GOT3 (cell line): ENCODE data around the gene GNG3.
A peak's percentile ranks its signal among the peaks of the same experiment; 100 is the strongest.
"Not testable (repeated sequence)": the region's sequence is repeated elsewhere in the genome, so short reads cannot be mapped to it uniquely, and the experiment has no call there.

Experiments
- DNase-seq: peaks from one replicate; lab custom pipeline; 2025; ENCODE audit warnings: mixed read lengths; lab: John Stamatoyannopoulos, UW

GNG3 gene

GRCh38 chr11:62716816-62717215 lies 9.3 kb downstream of the GNG3 start:
- no peak for DNase-seq

GRCh38 chr11:62719302-62719978 lies 12.0 kb downstream of the GNG3 start:
- no peak for DNase-seq

GRCh38 chr11:62721994-62722393 lies 14.5 kb downstream of the GNG3 start:
- no peak for DNase-seq

GRCh38 chr11:62724171-62724570 lies 16.7 kb downstream of the GNG3 start:
- DNase-seq = no peak

GRCh38 chr11:62725646-62726045 lies 18.2 kb downstream of the GNG3 start:
- DNase-seq = no peak

- DNase-seq = no peak
These were observed 18.9 kb downstream of the GNG3 start for GRCh38 chr11:62726156-62726914.

DNA sequence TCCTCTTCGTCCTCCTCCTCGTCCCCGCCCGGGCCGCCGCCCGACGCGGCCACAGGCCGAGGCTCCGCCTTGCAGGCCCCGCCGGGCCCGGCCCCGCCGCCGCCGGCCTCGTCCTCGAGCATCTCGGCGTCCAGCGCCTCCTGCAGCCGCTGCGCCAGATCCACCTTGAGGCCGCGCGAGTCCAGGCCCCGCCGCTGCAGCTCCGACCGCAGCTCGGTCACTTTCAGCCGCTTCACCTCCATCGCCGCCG lies 19.4 kb downstream of the GNG3 start:
- DNase-seq = no peak

DNA sequence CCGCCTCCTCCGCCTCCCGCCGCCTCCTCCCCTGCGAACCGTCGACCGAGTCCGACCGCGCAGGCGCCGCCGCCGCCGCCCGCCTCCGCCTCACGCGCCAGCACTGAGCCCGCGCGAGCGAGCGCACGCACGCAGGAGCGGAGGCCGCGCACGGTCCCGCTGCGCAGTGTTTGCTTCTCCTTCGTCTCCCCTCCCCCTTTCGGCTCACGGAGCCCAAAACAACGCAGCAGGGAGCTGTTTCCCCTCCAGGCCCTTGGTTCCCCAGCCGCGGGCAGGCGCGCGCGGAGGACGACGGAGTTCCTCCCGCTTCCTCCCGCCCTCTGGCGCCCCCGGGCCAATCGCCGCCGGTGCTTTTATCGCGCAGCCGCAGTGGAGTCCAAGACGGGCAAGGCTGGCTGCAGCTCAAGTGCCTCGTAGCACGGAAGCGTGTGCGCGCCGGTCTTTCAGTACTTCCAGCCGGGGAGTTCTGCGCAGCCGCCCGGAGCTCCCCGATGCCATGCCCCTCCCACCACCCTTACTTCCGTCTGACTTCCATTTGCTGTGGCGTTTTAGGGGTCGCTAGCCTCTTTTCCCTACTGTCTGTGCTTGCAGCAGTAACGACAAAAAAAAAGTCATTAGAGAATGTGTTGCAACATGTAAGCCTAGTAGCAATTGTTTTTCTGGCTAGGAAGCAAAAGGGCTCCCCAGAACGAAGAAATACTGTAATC lies 19.8 kb downstream of the GNG3 start, which contains the start of gene HNRNPUL2:
HNRNPUL2 (minus strand) TSS at position 293 of the 707 bp plus-strand sequence. CDS start 301 bp downstream, outside the sequence.
- peak; percentile 96 for DNase-seq

DNA sequence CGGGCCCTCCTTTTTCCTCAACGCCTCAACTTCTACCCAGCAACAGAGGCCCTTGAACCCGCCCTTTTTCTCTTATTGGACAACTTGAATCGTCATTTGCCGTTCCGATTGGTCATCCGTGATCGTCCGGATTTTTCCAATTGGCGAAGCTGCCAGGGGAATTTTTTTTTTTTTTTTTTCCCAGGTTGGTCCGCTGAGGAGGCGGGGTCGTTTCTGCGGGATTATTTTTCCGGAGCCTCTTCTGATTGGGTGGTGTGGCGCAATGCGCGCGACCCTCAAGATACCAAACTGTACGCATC lies 20.3 kb downstream of the GNG3 start:
- DNase-seq = peak; percentile 80

GRCh38 chr11:62728171-62728988 lies 20.9 kb downstream of the GNG3 start, which contains the start of gene TTC9C:
TSS of gene TTC9C (plus strand) at chr11:62728486. CDS start at chr11:62728849, 363 bp downstream.
- peak; percentile 48 for DNase-seq

GRCh38 chr11:62730076-62730475 lies 22.6 kb downstream of the GNG3 start:
- DNase-seq = not testable (repeated sequence)

DNA sequence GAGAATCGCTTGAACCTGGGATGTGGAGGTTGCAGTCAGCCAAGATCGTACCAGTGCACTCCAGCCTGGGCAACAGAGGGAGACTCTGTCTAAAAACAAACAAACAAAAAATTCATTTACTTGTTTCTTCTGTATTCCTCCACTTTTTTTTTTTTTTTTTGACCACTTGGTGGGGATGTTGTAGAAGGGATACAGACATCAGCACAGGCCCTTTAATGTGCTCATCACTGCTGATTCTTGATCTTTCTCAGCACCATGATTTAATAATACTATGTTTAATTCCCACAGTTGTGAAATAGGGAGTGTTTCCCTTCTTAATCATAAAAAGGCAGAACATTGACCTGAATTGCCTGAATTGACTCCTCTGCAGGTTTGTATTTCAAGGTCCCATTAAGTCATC lies 25.4 kb downstream of the GNG3 start:
- no peak for DNase-seq

- DNase-seq = no peak
These were observed 29.7 kb downstream of the GNG3 start for GRCh38 chr11:62737196-62737595.

DNA sequence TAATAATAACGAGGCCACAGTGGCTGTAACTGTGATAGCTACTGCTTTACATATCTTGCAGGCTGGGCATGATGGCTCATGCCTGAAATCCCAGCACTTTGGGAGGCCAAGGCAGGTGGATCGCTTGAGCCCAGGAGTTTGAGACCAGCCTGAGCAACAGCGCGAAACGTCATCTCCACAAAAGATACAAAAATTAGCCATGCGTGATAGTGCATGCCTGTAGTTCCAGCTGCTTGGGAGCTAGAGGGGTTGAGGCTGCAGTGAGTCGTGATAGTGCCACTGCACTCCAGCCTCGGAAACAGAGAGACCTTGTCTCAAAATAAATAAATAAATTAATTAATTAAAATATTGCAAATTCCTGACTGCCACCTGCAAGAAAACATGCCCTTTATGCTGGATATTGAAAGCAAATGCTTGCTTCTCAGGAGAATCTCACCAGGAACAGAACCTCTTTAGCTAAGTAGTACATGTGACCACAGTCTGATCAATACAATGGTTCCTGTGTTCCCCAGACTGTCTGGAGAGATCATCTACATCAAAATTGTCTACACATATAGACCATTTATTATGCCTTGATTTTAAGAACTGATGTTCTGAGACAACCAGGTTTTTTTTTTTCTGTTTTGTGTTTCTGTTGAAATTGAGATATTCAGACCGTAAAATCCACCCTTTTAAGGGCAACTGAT lies 40.1 kb downstream of the GNG3 start:
- DNase-seq = no peak

DNA sequence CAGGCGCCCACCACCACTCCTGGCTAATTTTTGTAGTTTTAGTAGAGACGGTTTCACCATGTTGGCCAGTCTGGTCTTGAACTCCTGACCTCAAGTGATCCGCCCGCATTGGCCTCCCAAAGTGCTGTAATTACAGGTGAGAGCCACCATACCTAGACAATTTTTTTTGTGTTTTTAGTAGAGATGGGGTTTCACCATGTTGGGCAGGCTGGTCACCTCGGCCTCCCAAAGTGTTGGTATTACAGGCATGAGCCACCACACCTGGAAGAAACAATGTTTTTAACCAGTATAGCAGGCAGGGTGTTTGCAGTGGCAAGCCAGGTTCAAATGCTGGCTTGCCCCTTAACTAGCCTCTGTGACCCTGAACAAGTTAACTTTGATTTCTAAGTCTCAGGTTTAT lies 42.5 kb downstream of the GNG3 start:
- not testable (repeated sequence) for DNase-seq

GRCh38 chr11:62752177-62752785 lies 44.8 kb downstream of the GNG3 start:
- DNase-seq = no peak

DNA sequence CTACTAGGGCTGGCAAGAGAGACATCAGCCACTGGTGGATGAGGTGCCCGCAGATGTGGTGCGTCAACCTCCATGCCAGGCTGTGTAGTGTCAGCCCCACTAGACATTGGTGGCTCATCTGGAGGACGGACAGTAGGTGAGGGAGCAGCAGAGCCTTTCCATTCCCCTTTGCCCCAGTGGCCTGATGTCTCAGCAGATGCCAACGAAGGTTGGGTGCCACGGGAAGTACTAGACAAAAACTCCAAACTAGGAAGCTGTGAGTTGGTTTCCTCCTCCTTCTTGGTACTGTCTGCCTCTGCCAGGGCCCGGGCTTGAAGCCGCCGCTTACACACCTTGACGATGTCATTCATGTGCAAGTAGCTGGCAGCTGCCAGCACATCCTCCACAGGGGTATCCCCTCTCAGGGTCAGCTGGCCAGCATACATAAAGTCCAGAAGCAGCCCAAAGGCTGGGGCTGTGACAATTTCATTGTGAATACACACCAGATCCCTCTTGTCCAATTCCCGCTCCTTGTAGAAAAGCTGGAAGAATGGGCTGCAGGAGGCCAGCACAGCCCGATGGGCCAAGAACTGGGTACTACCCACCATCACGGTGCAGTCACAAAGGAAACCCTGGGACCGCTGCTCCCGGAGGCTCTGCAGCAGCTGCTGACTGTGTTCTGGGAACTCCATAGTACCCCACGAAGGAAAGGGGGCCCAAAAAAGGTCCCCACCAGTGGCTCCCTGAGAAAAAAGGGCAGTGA lies 45.7 kb downstream of the GNG3 start:
- DNase-seq = no peak

- peak; percentile 94 for DNase-seq
These were observed 46.5 kb downstream of the GNG3 start, which contains the start of gene ZBTB3 for GRCh38 chr11:62753736-62754603. TSS of gene ZBTB3 (minus strand) at chr11:62754160. CDS start at chr11:62753664, 496 bp downstream.

- DNase-seq = no peak
These were observed 47.7 kb downstream of the GNG3 start for GRCh38 chr11:62755086-62755615.
